Kidney epithelial cell (primary cell): Measurements from ENCODE around the gene MORN5. TPM values are rescaled to one million over a fixed set of nuclear protein-coding genes. Genes with fewer than 3 reads are reported as not detected.

Experiments used
- DNase-seq: peaks from one replicate; pipeline ENCODE4 v3.0.0-alpha.2; 2010; ENCODE audit warnings: low read depth
- H3K27me3 ChIP-seq: 2 replicates; pipeline ENCODE4 v1.6.0; 2011; ENCODE audit warnings: low read length; ENCODE audit not compliant: control insufficient read depth, insufficient read depth
- H3K36me3 ChIP-seq: 2 replicates; pipeline ENCODE4 v1.5.1; 2011; ENCODE audit warnings: low read length; ENCODE audit not compliant: control insufficient read depth, insufficient read depth
- H3K4me3 ChIP-seq: 2 replicates; pipeline ENCODE4 v1.5.1; 2011; ENCODE audit warnings: low read depth, mild to moderate bottlenecking, control low read depth, low read length
- total RNA-seq: library from RNA; depleted of rRNA; stranded (reverse); fragments of >200 nt; gene quantifications from 2 replicates; pipeline ENCODE4 v1.2.3, GENCODE V29; 2015
- TF ChIP-seq, protein P1 (sequence below): IDR thresholded peaks from 2 replicates; pipeline ENCODE4 v1.5.1; 2011; ENCODE audit warnings: mild to moderate bottlenecking, moderate library complexity, low read length, control low read depth, inconsistent platforms; ENCODE audit not compliant: insufficient read depth, poor library complexity, severe bottlenecking

MORN5 gene
- total RNA-seq, 1 donor from 2014 or later, result not detected

DNA sequence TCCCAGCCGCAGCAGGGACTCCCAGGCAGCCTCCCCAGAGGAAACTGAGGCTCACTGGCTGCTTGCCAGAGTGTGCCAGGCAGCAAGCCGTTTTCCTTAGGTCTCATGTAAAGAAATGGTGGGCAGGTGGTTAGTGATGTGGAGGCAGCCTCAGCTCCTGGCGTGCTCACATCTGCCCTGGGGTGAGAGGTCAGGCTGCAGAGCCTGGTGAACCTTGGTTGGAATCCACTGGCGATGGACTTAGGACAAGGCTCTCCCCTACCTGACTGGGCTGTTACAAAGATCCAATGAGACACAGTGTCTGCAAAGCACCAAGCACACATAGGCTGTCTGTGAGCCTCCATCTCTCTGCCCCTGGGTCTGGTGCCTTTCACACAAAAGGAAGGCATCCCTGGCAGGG, 38.2 kb downstream of the MORN5 start:
- TF ChIP-seq, protein P1, sequence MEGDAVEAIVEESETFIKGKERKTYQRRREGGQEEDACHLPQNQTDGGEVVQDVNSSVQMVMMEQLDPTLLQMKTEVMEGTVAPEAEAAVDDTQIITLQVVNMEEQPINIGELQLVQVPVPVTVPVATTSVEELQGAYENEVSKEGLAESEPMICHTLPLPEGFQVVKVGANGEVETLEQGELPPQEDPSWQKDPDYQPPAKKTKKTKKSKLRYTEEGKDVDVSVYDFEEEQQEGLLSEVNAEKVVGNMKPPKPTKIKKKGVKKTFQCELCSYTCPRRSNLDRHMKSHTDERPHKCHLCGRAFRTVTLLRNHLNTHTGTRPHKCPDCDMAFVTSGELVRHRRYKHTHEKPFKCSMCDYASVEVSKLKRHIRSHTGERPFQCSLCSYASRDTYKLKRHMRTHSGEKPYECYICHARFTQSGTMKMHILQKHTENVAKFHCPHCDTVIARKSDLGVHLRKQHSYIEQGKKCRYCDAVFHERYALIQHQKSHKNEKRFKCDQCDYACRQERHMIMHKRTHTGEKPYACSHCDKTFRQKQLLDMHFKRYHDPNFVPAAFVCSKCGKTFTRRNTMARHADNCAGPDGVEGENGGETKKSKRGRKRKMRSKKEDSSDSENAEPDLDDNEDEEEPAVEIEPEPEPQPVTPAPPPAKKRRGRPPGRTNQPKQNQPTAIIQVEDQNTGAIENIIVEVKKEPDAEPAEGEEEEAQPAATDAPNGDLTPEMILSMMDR, result no peak
- H3K27me3 ChIP-seq, result peaks cover 11% of the 10 kb centered on the region
- no peaks in the 10 kb centered on the region for H3K36me3 ChIP-seq
- H3K4me3 ChIP-seq, result no peak overlapping the region
- no peak for DNase-seq

DNA sequence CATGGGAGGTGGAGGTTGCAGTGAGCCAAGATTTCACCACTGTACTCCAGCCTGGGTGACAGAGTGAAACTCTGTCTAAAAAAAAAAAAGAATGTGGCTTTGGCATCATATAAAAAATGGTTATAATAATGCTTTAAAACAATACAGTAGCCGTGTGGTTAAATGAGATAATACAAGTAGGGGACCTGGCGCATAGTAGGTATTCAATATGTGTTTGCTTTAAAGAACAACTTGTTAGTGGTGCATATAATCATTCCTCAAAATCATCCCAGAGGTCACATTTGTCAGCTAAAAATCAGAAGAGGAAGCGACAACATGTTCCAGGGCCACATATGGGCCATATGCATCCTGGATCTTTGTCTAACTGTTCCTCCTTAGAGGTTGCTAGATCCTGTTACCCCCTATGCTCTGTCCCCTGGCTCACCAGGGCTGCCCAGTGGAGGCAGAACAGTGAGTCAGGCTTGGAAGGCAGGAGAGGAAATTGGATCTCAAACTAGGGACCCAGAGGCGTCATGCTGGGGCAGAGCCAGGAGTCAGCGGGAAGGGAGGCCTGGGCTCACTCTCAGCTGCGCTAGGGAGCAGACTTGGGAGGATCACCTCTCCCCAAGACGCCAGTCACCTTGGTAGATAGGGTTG, 41.4 kb downstream of the MORN5 start:
- H3K4me3 ChIP-seq, result no peak overlapping the region
- TF ChIP-seq, protein P1, result no peak
- peaks cover 15% of the 10 kb centered on the region for H3K27me3 ChIP-seq
- DNase-seq, result no peak
- H3K36me3 ChIP-seq, result no peaks in the 10 kb centered on the region

DNA sequence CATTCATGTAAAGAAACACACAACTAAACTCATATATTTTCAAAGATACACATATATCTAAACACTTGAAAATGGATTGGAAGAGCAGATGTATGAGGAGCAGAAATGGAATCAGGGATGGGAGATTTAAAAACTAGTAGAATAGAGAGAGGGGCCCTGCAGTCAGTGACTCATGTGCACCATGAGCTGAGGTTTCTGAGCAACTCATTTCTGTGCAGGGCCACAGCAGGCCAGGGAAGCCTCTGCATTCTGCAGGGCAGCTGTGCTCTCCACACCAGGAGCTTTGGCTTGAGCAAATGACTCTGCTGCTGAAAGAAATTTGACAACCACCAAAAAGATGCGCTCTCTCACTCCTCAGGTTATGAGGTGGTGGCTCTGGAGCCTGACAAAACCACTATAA, 41.9 kb downstream of the MORN5 start:
- peaks cover 15% of the 10 kb centered on the region for H3K27me3 ChIP-seq
- H3K4me3 ChIP-seq, result no peak overlapping the region
- TF ChIP-seq, protein P1, result no peak
- DNase-seq, result no peak
- no peaks in the 10 kb centered on the region for H3K36me3 ChIP-seq

DNA sequence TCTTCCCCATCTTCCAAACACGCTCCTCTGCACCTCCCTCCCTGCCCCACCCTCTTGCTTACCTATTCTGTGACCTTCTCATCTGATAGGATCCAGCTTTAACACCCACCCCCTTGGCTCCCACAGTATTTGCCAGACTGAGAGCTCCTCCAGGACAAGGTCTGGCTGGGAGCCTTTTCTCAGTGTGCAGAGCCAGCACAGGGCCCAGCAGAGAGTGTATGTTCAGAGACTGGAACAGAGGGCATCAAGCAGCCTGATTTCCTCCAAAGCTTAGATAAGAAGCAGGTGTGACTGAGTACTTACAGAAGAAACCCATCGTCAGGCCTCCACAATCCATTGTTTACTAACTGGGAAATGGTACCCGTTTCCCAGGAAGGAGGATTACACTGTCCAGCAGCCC, 42.4 kb downstream of the MORN5 start:
- no peak for DNase-seq
- H3K4me3 ChIP-seq, result no peak overlapping the region
- TF ChIP-seq, protein P1, result no peak
- peaks cover 19% of the 10 kb centered on the region for H3K27me3 ChIP-seq
- no peaks in the 10 kb centered on the region for H3K36me3 ChIP-seq

DNA sequence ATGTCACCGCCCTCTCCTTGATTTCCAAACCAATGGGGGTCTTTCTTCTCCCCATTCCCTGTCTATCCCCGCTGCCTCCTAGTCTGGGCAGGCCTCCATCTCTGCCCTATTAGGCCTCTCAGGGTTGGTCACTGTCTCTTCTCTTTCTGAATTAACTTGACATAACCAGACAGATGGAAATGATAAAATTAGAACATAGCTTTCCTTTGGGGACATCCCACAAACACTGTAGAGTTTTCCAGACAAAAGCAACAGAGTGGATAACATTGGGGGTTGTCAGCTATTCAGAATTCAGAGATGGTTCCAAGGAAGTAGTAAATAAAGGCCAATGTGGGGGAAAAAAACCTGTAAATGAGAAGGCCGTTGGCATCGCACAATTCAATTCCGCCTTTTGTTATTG, 44.3 kb downstream of the MORN5 start:
- no peak for DNase-seq
- H3K4me3 ChIP-seq, result no peak overlapping the region
- peaks cover 12% of the 10 kb centered on the region for H3K27me3 ChIP-seq
- TF ChIP-seq, protein P1, result no peak
- no peaks in the 10 kb centered on the region for H3K36me3 ChIP-seq

DNA sequence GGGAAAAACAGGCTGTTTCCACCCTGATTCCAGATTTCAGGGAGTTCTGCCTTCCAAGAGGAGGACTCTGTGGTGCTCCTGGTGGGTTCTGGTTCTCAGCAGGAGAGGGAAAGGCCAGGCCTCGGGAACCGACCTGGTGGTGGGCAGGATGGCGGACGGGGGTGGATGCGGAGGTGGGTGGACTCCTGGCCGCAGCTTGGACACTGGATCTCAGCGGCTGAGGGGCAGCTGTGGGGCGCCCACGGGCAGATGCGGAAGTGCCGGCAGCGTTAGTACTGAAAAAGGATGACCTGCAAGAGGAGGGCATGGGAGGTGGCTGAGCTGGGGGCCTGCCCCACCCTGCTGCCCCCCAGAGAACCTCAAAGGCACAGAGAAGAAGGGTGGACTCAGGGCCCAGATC, 44.8 kb downstream of the MORN5 start:
- H3K4me3 ChIP-seq, result no peak overlapping the region
- TF ChIP-seq, protein P1, result no peak
- H3K27me3 ChIP-seq, result peaks cover 15% of the 10 kb centered on the region
- H3K36me3 ChIP-seq, result no peaks in the 10 kb centered on the region
- DNase-seq, result no peak
